IMR-90 (cell line): Measurements from ENCODE around the gene SUGCT. TPM values are rescaled to one million over a fixed set of nuclear protein-coding genes. Genes with fewer than 3 reads are reported as not detected.

ENCODE experiments used
- ATAC-seq: fragments of 200-7000 bp; cut with Tn5 transposase; 2 replicates; pipeline ENCODE4 v1.9.1; 2020; ENCODE audit warnings: low read depth, mild to moderate bottlenecking, moderate library complexity
- BruUV-seq: library from RNA; stranded (reverse); fragments of 400-500 nt; replicated peaks from 2 replicates; lab custom pipeline; 2021; lab: Mats Ljungman, UMichigan
- CTCF ChIA-PET: fragments of 300-600 bp; formaldehyde crosslinking; extraction: SDS; loops from one replicate; lab custom pipeline; 2021; ENCODE audit warnings: antibody characterized with exemption; lab: Yijun Ruan, JAX
- POLR2A ChIA-PET: fragments of 300-600 bp; sonication (Branson Sonifier 250); formaldehyde crosslinking; loops from one replicate; lab custom pipeline; 2022; ENCODE audit warnings: antibody characterized with exemption; ENCODE audit not compliant: unreplicated experiment; lab: Charles Lee
- DNase-seq: peaks from one replicate; pipeline ENCODE4 v3.0.0; 2013
- H2AFZ ChIP-seq: replicated peaks from 2 replicates; pipeline ENCODE3; 2013; ENCODE audit warnings: low read length, mild to moderate bottlenecking; ENCODE audit not compliant: poor library complexity
- H2AK5ac ChIP-seq: 2 replicates; pipeline ENCODE4 v1.6.1; 2013; ENCODE audit warnings: low read depth, low read length, inconsistent platforms
- H2AK9ac ChIP-seq: replicated peaks from 2 replicates; pipeline ENCODE3; 2013; ENCODE audit warnings: mild to moderate bottlenecking, low read depth, low read length, moderate library complexity; ENCODE audit not compliant: poor library complexity
- H2BK120ac ChIP-seq: 2 replicates; pipeline ENCODE4 v1.6.1; 2013; ENCODE audit warnings: low read depth, low read length, inconsistent platforms
- H2BK15ac ChIP-seq: 3 replicates; pipeline ENCODE4 v1.6.1; 2013; ENCODE audit warnings: low read depth, low read length, inconsistent platforms
- H2BK20ac ChIP-seq: 2 replicates; pipeline ENCODE4 v1.6.1; 2013; ENCODE audit warnings: low read depth, mild to moderate bottlenecking, inconsistent platforms, low read length, moderate library complexity
- H2BK5ac ChIP-seq: 2 replicates; pipeline ENCODE4 v1.6.1; 2013; ENCODE audit warnings: mild to moderate bottlenecking, low read depth, low read length, inconsistent platforms; ENCODE audit not compliant: poor library complexity, severe bottlenecking
- H3K14ac ChIP-seq: replicated peaks from 2 replicates; pipeline ENCODE4 v1.6.1; 2013; ENCODE audit warnings: low read depth, low read length, inconsistent platforms
- H3K18ac ChIP-seq: 2 replicates; pipeline ENCODE4 v1.6.1; 2013; ENCODE audit warnings: low read depth, low read length, control low read depth
- H3K23ac ChIP-seq: 2 replicates; pipeline ENCODE4 v1.6.1; 2013; ENCODE audit warnings: low read depth, low read length, inconsistent platforms
- H3K27ac ChIP-seq: 2 replicates; pipeline ENCODE4 v1.5.1; 2013; ENCODE audit warnings: mild to moderate bottlenecking, control low read depth, low read length; ENCODE audit not compliant: insufficient read depth
- H3K27me3 ChIP-seq: 2 replicates; pipeline ENCODE4 v1.6.1; 2013; ENCODE audit warnings: low read length; ENCODE audit not compliant: control insufficient read depth, insufficient read depth
- H3K36me3 ChIP-seq: 2 replicates; pipeline ENCODE4 v1.6.1; 2013; ENCODE audit warnings: low read length, mixed read lengths; ENCODE audit not compliant: control insufficient read depth, insufficient read depth
- H3K4ac ChIP-seq: 2 replicates; pipeline ENCODE4 v1.6.1; 2013; ENCODE audit warnings: low read depth, low read length, inconsistent platforms
- H3K4me1 ChIP-seq: 2 replicates; pipeline ENCODE4 v1.6.1; 2013; ENCODE audit warnings: low read length, mixed read lengths; ENCODE audit not compliant: control insufficient read depth, insufficient read depth
- H3K4me2 ChIP-seq: 2 replicates; pipeline ENCODE4 v1.6.1; 2013; ENCODE audit warnings: low read depth, mild to moderate bottlenecking, control low read depth, low read length, moderate library complexity
- H3K4me3 ChIP-seq: 2 replicates; pipeline ENCODE4 v1.5.1; 2013; ENCODE audit warnings: low read depth, mild to moderate bottlenecking, control low read depth, low read length, moderate library complexity; ENCODE audit not compliant: insufficient read depth
- H3K56ac ChIP-seq: 2 replicates; pipeline ENCODE4 v1.6.1; 2013; ENCODE audit warnings: low read length, inconsistent platforms; ENCODE audit not compliant: insufficient read depth; ENCODE audit errors: extremely low read depth
- H3K79me1 ChIP-seq, 2 experiments: 2 replicates each; pipeline ENCODE4 v1.6.1; 2013; ENCODE audit warnings: low read length in 2 of 2, inconsistent platforms in 1 of 2, low read depth in 1 of 2
- H3K9ac ChIP-seq: 2 replicates; pipeline ENCODE4 v1.6.1; 2013; ENCODE audit warnings: low read depth, low read length, control low read depth
- H3K9me1 ChIP-seq: 2 replicates; pipeline ENCODE4 v1.6.1; 2013; ENCODE audit warnings: low read length, inconsistent platforms; ENCODE audit not compliant: insufficient read depth
- H3K9me3 ChIP-seq: 2 replicates; pipeline ENCODE4 v1.6.1; 2013; ENCODE audit warnings: low read length; ENCODE audit not compliant: control insufficient read depth, insufficient read depth
- H4K20me1 ChIP-seq: 2 replicates; pipeline ENCODE4 v1.6.1; 2013; ENCODE audit warnings: low read length, inconsistent platforms; ENCODE audit not compliant: insufficient read depth
- H4K5ac ChIP-seq: 2 replicates; pipeline ENCODE4 v1.6.1; 2013; ENCODE audit warnings: mild to moderate bottlenecking, low read depth, low read length, control low read depth
- H4K8ac ChIP-seq, 2 experiments: 2 replicates each; pipeline ENCODE4 v1.6.1; 2013; ENCODE audit warnings: low read depth in 2 of 2, low read length in 2 of 2, control low read depth in 1 of 2, inconsistent platforms in 1 of 2
- H4K91ac ChIP-seq: 2 replicates; pipeline ENCODE4 v1.6.1; 2013; ENCODE audit warnings: low read depth, low read length, inconsistent platforms; ENCODE audit not compliant: insufficient read depth
- CEBPB ChIP-seq: IDR thresholded peaks from 2 replicates; pipeline ENCODE4 v1.6.1; 2012; ENCODE audit warnings: low read depth, low read length, improper control_type of control experiment
- CHD1 ChIP-seq: IDR thresholded peaks from 2 replicates; pipeline ENCODE4 v1.6.1; 2012; ENCODE audit warnings: low read depth, low read length, improper control_type of control experiment
- FOS ChIP-seq: fragments of 150-350 bp; IDR thresholded peaks from 2 replicates; pipeline ENCODE4 v1.6.1; 2016; ENCODE audit warnings: low read depth, low read length
- NFE2L2 ChIP-seq: fragments of 150-350 bp; IDR thresholded peaks from 2 replicates; pipeline ENCODE4 v1.6.1; 2016; ENCODE audit warnings: low read depth, mild to moderate bottlenecking, low read length
- POLR2A ChIP-seq: IDR thresholded peaks from 2 replicates; pipeline ENCODE4 v1.6.1; 2012; ENCODE audit warnings: mild to moderate bottlenecking, low read depth, low read length
- RAD21 ChIP-seq: IDR thresholded peaks from 2 replicates; pipeline ENCODE4 v1.6.1; 2012; ENCODE audit warnings: low read length, improper control_type of control experiment
- RFX5 ChIP-seq: IDR thresholded peaks from 2 replicates; pipeline ENCODE4 v1.8.0; 2012; ENCODE audit warnings: low read depth, mild to moderate bottlenecking, low read length, moderate library complexity
- SMC3 ChIP-seq: fragments of 150-350 bp; IDR thresholded peaks from 2 replicates; pipeline ENCODE4 v1.6.1; 2016; ENCODE audit warnings: low read depth, mild to moderate bottlenecking, antibody characterized with exemption, low read length, moderate library complexity
- USF2 ChIP-seq: fragments of 150-350 bp; IDR thresholded peaks from 2 replicates; pipeline ENCODE4 v1.6.1; 2017; ENCODE audit warnings: mild to moderate bottlenecking, antibody characterized with exemption, low read length, low read depth
- WGBS, 2 experiments: methylation state at CpG; one replicate each; pipeline versions ENCODE4 v1.1.5 to v1.1.7; 2013; ENCODE audit warnings: missing lambda C conversion rate in 2 of 2; ENCODE audit not compliant: insufficient read length in 1 of 2; ENCODE audit errors: extremely low coverage in 2 of 2; 5-methylcytosine and 5-hydroxymethylcytosine counted together
- dilution Hi-C: fragments of 300-500 bp; cut with HindIII; formaldehyde crosslinking; loops from one replicate; pipeline ENCODE4 v1.14.3; 2018; ENCODE audit warnings: low sequenced_read_pairs; ENCODE audit not compliant: unreplicated experiment
- in situ Hi-C: fragments of 300-500 bp; cut with MboI; formaldehyde crosslinking; loops from 3 replicates; pipeline ENCODE4 v1.14.3; 2019; ENCODE audit warnings: low sequenced_read_pairs, inconsistent platforms, mixed read lengths
- intact Hi-C: fragments of 100-400 bp; cut with micrococcal nuclease; formaldehyde crosslinking; loops from 2 replicates; pipeline ENCODE4 v1.10.0; 2022
- polyA plus RNA-seq, 3 experiments: library from polyadenylated mRNA; depleted of rRNA; stranded (reverse); fragments of >200 nt; gene quantifications; 2 replicates each; pipeline ENCODE4 v1.2.3, GENCODE V29; 2012; ENCODE audit warnings: low replicate concordance in 1 of 3
- total RNA-seq: library from RNA; depleted of rRNA; stranded (reverse); fragments of >200 nt; gene quantifications from 2 replicates; pipeline ENCODE4 v1.2.3, GENCODE V29; 2012

The SUGCT gene
- total and polyA plus RNA-seq, 2 of the 4 experiments (the other 2 are of a cell fraction), result 5.9 to 8.3 TPM

- H3K27me3 ChIP-seq, result no peaks in the 10 kb centered on the region
- no peaks in the 10 kb centered on the region for H4K20me1 ChIP-seq
- H4K8ac ChIP-seq, result no peak overlapping the region
- H3K56ac ChIP-seq, result no peak overlapping the region
- DNase-seq (no peak), ATAC-seq (no peak)
- no peak overlapping the region for H2BK5ac ChIP-seq
- TF ChIP-seq SMC3 (no peak), USF2 (no peak), RAD21 (no peak), CHD1 (no peak), RFX5 (no peak), FOS (no peak), POLR2A (no peak), CEBPB (no peak), NFE2L2 (no peak)
- no peak overlapping the region for H2BK15ac ChIP-seq
- H3K14ac ChIP-seq, result no peak overlapping the region
- no peak overlapping the region for H3K18ac ChIP-seq
- H3K23ac ChIP-seq, result no peak overlapping the region
- no peak overlapping the region for H3K4ac ChIP-seq
- dilution Hi-C loops (no loop called here), intact Hi-C loops (no loop called here), in situ Hi-C loops (no loop called here)
- H3K79me1 ChIP-seq, result no peaks in the 10 kb centered on the region
- no peak overlapping the region for H4K91ac ChIP-seq
- BruUV-seq, result no TSS peak
- no peak overlapping the region for H3K9ac ChIP-seq
- no peaks in the 10 kb centered on the region for H3K9me3 ChIP-seq
- H3K27ac ChIP-seq, result no peak overlapping the region
- H3K36me3 ChIP-seq, result no peaks in the 10 kb centered on the region
- ChIA-PET POLR2A (no interaction called here), CTCF (interaction anchor here (0.6 kb wide), 1 partner anchor 1360 kb away, joined by 3 read pairs; no protein-coding TSS in a partner anchor)
- no peak overlapping the region for H3K4me2 ChIP-seq
- H3K9me1 ChIP-seq, result no peaks in the 10 kb centered on the region
- H2AK5ac ChIP-seq, result no peak overlapping the region
- no peak overlapping the region for H2AK9ac ChIP-seq
- no peak overlapping the region for H2BK20ac ChIP-seq
- H3K4me1 ChIP-seq, result no peaks in the 10 kb centered on the region
- no peak overlapping the region for H3K4me3 ChIP-seq
- no CpG with 5 or more reads among the region's 4 CpGs for WGBS, 2 experiments
- no peak overlapping the region for H2BK120ac ChIP-seq
- no peak overlapping the region for H4K5ac ChIP-seq
- H2AFZ ChIP-seq, result no peak overlapping the region
These were observed 215.3 kb downstream of the SUGCT start for GRCh38 chr7:40350100-40350499.
